HUES48 (cell line): ENCODE data around the gene NDUFAF3.

Experiments used
- H3K27ac ChIP-seq: one replicate; pipeline ENCODE4 v1.7.0; 2013; ENCODE audit warnings: low read depth, low read length, inconsistent platforms
- H3K27me3 ChIP-seq: 2 replicates; pipeline ENCODE4 v1.6.1; 2013; ENCODE audit warnings: mild to moderate bottlenecking, low read length; ENCODE audit not compliant: control insufficient read depth, insufficient read depth
- H3K36me3 ChIP-seq: 2 replicates; pipeline ENCODE4 v1.6.1; 2013; ENCODE audit warnings: low read length; ENCODE audit not compliant: control insufficient read depth, insufficient read depth
- H3K4me1 ChIP-seq: 2 replicates; pipeline ENCODE4 v1.6.1; 2013; ENCODE audit warnings: mild to moderate bottlenecking, low read length; ENCODE audit not compliant: control insufficient read depth, insufficient read depth
- H3K4me3 ChIP-seq: 2 replicates; pipeline ENCODE4 v1.5.1; 2013; ENCODE audit warnings: mild to moderate bottlenecking, low read depth, low read length
- H3K9ac ChIP-seq: 2 replicates; pipeline ENCODE4 v1.6.1; 2013; ENCODE audit warnings: mild to moderate bottlenecking, low read depth, low read length, moderate library complexity
- H3K9me3 ChIP-seq: 2 replicates; pipeline ENCODE4 v1.6.1; 2013; ENCODE audit warnings: low read length; ENCODE audit not compliant: control insufficient read depth, insufficient read depth

Gene NDUFAF3, protein sequence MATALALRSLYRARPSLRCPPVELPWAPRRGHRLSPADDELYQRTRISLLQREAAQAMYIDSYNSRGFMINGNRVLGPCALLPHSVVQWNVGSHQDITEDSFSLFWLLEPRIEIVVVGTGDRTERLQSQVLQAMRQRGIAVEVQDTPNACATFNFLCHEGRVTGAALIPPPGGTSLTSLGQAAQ

DNA sequence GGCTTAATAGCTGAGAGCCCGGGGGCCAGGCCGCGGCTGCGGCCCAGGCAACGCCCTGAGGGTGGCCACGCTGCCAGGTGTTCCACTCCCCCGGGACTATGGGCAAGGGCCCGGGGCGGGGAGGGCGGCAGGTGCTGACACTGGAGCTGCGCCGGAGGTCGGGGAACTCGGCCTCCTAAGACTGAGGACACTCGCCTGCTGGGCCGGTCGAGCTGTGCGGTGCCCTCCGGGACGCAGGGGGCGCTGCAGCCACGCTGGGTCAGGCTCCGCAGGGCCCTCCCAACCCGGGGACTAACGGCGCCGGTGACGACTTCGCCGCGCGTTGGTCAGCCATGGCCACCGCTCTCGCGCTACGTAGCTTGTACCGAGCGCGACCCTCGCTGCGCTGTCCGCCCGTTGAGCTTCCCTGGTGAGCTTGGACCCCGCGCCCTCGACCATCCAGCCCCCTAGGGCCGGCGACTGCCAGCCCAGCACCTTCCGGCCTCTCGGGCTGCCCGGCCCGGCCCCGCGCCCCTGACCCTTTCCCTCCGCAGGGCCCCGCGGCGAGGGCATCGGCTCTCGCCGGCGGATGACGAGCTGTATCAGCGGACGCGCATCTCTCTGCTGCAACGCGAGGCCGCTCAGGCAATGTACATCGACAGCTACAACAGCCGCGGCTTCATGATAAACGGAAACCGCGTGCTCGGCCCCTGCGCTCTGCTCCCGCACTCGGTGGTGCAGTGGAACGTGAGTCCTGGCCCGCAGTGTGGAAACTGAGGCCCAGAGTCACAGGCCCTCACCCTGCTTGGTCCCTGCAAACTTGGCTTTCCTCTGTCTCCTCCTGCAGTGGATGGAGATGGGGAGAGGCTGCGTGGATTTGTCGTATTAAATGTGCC, at the start of gene NDUFAF3:
TSS of gene NDUFAF3 (plus strand) at position 309 of the 875 bp plus-strand sequence. CDS start at position 333, 24 bp downstream.
- Histone ChIP-seq H3K4me3 (peak within 1 kb of the TSS; percentile 90), H3K9me3 (no peaks in the 10 kb centered on the region), H3K4me1 (peaks cover 16% of the 10 kb centered on the region), H3K36me3 (peaks cover 42% of the 10 kb centered on the region), H3K9ac (peak within 1 kb of the TSS; percentile 91), H3K27me3 (no peaks in the 10 kb centered on the region), H3K27ac (peak within 1 kb of the TSS; percentile 98)

DNA sequence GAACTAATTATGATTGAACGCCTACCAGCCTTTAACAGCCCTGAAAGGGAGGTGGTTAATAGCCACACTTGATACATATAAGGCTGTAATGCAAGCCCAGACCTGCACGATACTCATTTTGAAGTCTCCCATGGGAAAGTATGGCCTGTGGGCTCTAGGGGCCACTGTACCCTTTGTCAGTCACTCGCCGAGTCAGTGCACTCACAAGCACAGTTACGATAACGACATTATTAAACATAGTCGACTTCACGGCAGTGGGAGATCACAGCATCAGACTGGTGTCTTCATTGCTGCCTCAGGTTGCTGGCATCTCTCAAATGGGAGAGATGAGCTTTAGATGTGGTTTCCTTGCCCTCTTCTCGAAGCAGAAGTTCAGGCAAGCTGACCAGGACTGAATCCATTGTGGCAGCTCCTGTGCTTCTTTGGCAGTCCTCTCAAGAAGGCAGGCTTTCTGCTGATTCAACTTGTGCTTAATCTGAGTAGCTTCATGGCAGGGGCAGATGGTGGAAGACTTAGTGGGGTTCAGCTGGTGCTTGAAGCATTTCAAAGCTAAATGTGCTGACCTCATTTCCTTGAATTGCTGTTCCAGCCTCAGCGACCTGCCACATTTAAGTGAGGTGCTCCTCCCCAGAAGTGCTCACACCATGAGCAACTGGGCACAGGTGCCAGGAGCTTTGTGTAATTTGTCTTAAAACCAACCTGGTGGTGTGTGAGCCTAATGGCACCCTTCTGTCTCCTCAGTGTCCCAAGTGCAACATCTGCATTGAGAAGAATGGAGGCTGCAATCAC, 47.7 kb upstream of the NDUFAF3 start:
- peaks cover 90% of the 10 kb centered on the region for H3K36me3 ChIP-seq
- no peaks in the 10 kb centered on the region for H3K9me3 ChIP-seq
- H3K27ac ChIP-seq, result no peak overlapping the region
- no peak overlapping the region for H3K9ac ChIP-seq
- no peak overlapping the region for H3K4me3 ChIP-seq
- H3K4me1 ChIP-seq, result no peaks in the 10 kb centered on the region
- H3K27me3 ChIP-seq, result no peaks in the 10 kb centered on the region

DNA sequence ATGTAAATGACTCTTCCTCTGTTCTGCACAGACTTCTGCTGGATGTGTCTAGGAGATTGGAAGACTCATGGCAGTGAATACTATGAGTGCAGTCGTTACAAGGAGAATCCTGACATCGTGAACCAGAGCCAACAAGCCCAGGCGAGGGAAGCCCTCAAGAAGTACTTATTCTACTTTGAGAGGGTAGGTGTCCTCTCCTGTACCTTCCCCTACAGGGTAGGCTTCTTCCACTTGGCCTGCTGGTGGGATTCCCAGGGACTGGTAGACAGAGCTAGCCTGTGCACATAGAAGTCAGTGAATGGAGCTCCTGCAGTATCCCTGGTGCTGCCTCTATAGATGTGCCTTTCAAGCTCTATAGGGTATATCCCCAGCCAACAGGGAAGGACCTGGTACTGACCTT, 42.5 kb upstream of the NDUFAF3 start:
- no peak overlapping the region for H3K4me3 ChIP-seq
- no peaks in the 10 kb centered on the region for H3K9me3 ChIP-seq
- H3K27me3 ChIP-seq, result no peaks in the 10 kb centered on the region
- no peak overlapping the region for H3K9ac ChIP-seq
- H3K36me3 ChIP-seq, result peaks cover 92% of the 10 kb centered on the region
- H3K4me1 ChIP-seq, result no peaks in the 10 kb centered on the region
- no peak overlapping the region for H3K27ac ChIP-seq

DNA sequence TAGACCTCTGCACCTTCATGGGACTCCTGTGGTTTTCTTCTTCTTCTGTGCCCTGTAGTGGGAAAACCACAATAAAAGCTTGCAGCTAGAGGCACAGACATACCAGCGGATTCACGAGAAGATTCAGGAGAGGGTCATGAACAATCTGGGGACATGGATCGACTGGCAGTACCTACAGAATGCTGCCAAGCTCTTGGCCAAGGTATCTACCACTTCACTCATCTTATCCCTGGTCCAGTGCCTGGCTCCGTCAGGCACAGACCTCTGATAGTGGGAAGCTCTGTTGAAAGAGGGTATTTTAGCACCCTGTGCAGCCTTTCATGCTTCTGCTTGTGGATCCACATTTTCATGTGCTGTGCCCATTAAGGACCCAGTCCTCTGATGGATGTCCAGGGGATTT, 41.6 kb upstream of the NDUFAF3 start:
- H3K4me1 ChIP-seq, result no peaks in the 10 kb centered on the region
- no peak overlapping the region for H3K27ac ChIP-seq
- H3K4me3 ChIP-seq, result no peak overlapping the region
- H3K36me3 ChIP-seq, result peaks cover 92% of the 10 kb centered on the region
- H3K9me3 ChIP-seq, result no peaks in the 10 kb centered on the region
- H3K27me3 ChIP-seq, result no peaks in the 10 kb centered on the region
- no peak overlapping the region for H3K9ac ChIP-seq

DNA sequence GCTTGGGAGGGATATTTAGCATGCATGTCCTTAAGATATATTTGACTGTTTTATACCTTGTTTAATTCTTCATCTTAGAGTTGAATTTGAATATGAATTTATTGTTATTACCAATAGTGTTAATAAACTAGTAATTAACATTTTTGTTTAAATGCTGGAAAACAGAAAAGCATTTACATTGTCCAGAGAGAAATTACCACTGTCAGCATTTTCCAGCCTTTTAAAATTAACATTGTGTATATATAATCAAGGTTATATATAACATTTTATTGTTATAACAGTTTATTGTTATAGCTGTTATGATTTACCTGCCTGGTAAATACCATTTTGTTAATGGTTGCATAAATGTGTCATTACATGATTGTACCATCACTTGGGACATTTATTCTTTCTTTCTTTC, 39.9 kb upstream of the NDUFAF3 start:
- no peaks in the 10 kb centered on the region for H3K9me3 ChIP-seq
- no peak overlapping the region for H3K27ac ChIP-seq
- H3K36me3 ChIP-seq, result peaks cover 85% of the 10 kb centered on the region
- H3K27me3 ChIP-seq, result no peaks in the 10 kb centered on the region
- no peak overlapping the region for H3K4me3 ChIP-seq
- no peaks in the 10 kb centered on the region for H3K4me1 ChIP-seq
- H3K9ac ChIP-seq, result no peak overlapping the region

DNA sequence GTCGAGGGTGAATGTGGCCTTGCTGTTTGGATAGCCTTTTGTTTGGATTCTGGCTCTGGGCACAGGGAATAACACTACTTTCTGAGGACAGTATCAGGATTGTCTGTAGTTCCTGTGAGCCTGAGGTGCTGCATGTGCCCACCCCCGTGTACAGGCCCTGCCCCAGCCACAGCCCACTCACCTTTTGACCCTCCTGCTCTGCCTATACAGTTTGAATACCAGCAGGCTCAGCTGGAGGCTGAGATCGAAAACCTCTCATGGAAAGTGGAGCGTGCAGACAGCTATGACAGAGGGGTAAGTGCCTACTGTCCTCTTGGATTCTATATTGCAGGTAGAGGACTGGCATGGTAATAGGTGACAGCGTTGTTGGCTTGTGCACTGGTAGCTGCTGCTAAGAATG, 39.2 kb upstream of the NDUFAF3 start:
- no peak overlapping the region for H3K9ac ChIP-seq
- H3K27me3 ChIP-seq, result no peaks in the 10 kb centered on the region
- H3K27ac ChIP-seq, result no peak overlapping the region
- H3K9me3 ChIP-seq, result no peaks in the 10 kb centered on the region
- H3K4me1 ChIP-seq, result no peaks in the 10 kb centered on the region
- no peak overlapping the region for H3K4me3 ChIP-seq
- H3K36me3 ChIP-seq, result peaks cover 78% of the 10 kb centered on the region

DNA sequence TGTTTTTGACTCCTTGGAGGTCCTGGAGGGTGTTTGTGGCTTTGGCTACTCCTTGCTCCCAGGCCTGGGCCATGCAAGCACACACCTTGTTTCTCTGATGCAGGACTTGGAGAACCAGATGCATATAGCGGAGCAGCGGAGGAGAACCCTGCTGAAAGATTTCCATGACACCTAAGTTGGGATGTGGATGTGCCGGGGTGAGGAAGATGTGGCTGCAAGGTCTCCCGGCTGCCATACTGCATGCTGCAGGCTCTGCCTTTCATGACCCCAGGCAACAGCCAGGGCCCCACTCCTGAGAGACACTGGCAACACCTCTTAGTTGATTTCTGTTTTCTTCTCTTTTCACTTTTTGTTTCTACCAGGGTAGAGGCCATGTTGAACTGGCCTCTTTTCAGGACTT, 38.8 kb upstream of the NDUFAF3 start:
- no peak overlapping the region for H3K4me3 ChIP-seq
- no peaks in the 10 kb centered on the region for H3K4me1 ChIP-seq
- no peaks in the 10 kb centered on the region for H3K9me3 ChIP-seq
- H3K36me3 ChIP-seq, result peaks cover 74% of the 10 kb centered on the region
- no peak overlapping the region for H3K27ac ChIP-seq
- H3K27me3 ChIP-seq, result no peaks in the 10 kb centered on the region
- H3K9ac ChIP-seq, result no peak overlapping the region

DNA sequence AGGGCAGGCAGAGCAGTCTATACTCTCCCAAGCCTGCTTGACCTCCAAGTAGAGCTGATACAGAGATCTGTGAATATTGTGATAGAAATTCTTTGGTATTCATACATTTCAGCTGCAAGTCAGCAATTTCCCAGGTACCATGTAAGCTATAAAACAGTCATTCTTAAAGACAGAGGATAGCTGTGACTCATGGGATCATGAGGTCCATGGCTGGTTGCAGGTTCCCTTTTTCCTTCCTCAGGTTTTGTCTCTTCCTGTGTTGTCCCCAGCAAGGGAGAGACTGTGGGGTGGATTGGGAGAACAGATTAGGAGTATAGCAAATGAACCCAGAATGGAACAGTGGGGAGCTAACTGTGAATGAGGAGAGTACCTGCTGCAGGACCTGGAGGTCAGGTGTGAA, 37.3 kb upstream of the NDUFAF3 start:
- Histone ChIP-seq H3K27ac (no peak overlapping the region), H3K4me3 (no peak overlapping the region), H3K27me3 (no peaks in the 10 kb centered on the region), H3K36me3 (peaks cover 64% of the 10 kb centered on the region), H3K9me3 (no peaks in the 10 kb centered on the region), H3K9ac (no peak overlapping the region), H3K4me1 (peaks cover 6% of the 10 kb centered on the region; the same call in 1 of the 2 replicates)

DNA sequence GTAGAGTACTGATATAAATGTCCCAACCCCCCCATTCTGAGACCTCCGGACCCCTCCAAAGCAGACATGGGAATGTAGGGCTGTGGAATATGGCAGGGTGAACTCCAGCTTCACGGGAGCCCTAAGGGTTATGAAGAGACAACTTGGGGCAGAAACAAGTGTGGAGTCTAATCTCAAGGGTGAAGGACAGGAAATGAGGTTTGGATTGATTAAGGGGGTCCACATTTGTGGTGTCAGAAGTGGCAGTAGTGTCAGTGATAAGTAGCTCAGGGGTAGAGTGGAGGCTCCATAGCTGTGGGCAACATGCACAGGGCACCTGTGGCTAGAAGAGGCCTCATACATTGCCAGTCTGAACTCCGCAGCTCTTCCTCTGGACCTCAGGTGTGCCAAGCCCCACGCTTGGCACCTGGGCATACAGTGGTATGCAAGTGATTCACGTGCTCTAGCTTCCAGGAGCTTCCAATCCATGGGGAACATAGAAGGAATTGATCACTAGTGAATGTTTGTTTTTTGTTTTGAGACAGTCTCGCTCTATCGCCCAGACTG, 36.0 kb upstream of the NDUFAF3 start:
- H3K4me3 ChIP-seq, result no peak overlapping the region
- H3K36me3 ChIP-seq, result peaks cover 54% of the 10 kb centered on the region
- peaks cover 6% of the 10 kb centered on the region for H3K4me1 ChIP-seq
- H3K9ac ChIP-seq, result no peak overlapping the region
- H3K27me3 ChIP-seq, result no peaks in the 10 kb centered on the region
- no peaks in the 10 kb centered on the region for H3K9me3 ChIP-seq
- H3K27ac ChIP-seq, result no peak overlapping the region

DNA sequence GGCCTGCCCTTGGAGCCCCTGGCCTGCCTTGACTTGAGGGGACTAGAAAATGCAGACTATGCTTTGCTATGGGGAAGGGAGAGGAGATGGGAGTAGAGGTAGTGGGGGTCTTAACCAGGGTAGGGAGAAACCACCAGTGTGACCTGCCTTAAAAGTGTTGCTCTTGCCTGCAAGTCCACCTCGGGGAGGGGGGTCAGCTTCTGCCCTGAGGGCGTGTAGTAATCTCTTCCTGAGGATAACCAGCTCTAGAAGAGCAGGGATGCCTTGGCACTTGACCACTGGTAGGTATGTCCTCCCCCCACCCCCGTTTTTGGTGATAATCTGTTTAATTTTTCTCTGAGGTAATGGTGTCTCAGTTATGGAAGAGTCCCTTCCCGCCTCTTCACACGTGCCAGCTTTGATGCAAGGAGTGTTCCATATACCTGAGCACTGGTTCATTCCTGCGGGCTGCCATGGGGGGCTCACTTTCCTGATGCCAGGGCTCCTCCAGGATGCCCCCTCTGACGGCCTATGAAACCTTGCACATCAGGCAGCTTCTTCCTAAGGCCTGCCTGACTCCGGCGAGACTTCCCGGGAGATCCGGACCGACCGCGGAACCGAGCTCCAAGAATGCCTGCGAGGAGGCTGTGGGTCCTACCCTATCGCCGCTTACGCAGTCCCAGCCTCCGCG, 32.7 kb upstream of the NDUFAF3 start:
- no peaks in the 10 kb centered on the region for H3K27me3 ChIP-seq
- H3K9ac ChIP-seq, result peak overlapping the region; percentile 84
- peak overlapping the region; percentile 90 for H3K27ac ChIP-seq
- H3K4me3 ChIP-seq, result peak overlapping the region; percentile 91
- H3K36me3 ChIP-seq, result peaks cover 20% of the 10 kb centered on the region
- H3K4me1 ChIP-seq, result peaks cover 14% of the 10 kb centered on the region
- H3K9me3 ChIP-seq, result no peaks in the 10 kb centered on the region
